PC-9 (cell line): ENCODE results near the gene SAMD14. TPM values are rescaled to one million over a fixed set of nuclear protein-coding genes. Genes with fewer than 3 reads are reported as not detected.

Experiments
- BruUV-seq: library from RNA; stranded (reverse); fragments of 400-500 nt; replicated peaks from 2 replicates; lab custom pipeline; 2021; lab: Mats Ljungman, UMichigan
- CTCF ChIA-PET: fragments of 300-600 bp; sonication (Branson Sonifier 250); formaldehyde crosslinking; loops from one replicate; lab custom pipeline; 2022; ENCODE audit warnings: antibody characterized with exemption; lab: Charles Lee
- POLR2A ChIA-PET: fragments of 300-600 bp; sonication (Branson Sonifier 250); formaldehyde crosslinking; loops from one replicate; lab custom pipeline; 2022; ENCODE audit warnings: antibody characterized with exemption; ENCODE audit not compliant: unreplicated experiment; lab: Charles Lee
- DNase-seq, 2 experiments: peaks; one replicate each; pipeline versions ENCODE4 v3.0.0 to v3.0.0-alpha.2; 2015 to 2022; ENCODE audit warnings: mixed read lengths in 1 of 2
- H2AFZ ChIP-seq: fragments of 200-600 bp; sonication (generic); 2 replicates; pipeline ENCODE4 v1.8.1; 2017; ENCODE audit warnings: antibody characterized with exemption
- H3F3A ChIP-seq: fragments of 200-600 bp; sonication (generic); 2 replicates; pipeline ENCODE4 v1.8.1; 2017; ENCODE audit warnings: antibody characterized with exemption, mild to moderate bottlenecking, low read depth; ENCODE audit not compliant: insufficient read depth
- H3K27ac ChIP-seq: fragments of 200-600 bp; sonication (generic); 2 replicates; pipeline ENCODE4 v1.6.1; 2016; ENCODE audit warnings: mixed run types
- H3K27me3 ChIP-seq: fragments of 200-600 bp; sonication (generic); 2 replicates; pipeline ENCODE4 v1.6.1; 2016; ENCODE audit warnings: low read depth, mixed run types; ENCODE audit not compliant: insufficient read depth
- H3K36me3 ChIP-seq: fragments of 200-600 bp; sonication (generic); 2 replicates; pipeline ENCODE4 v1.6.1; 2016; ENCODE audit warnings: low read depth, mixed run types
- H3K4me1 ChIP-seq: fragments of 200-600 bp; sonication (generic); replicated peaks from 2 replicates; pipeline ENCODE4 v1.6.1; 2016; ENCODE audit warnings: mixed run types; ENCODE audit not compliant: insufficient read depth
- H3K4me2 ChIP-seq: fragments of 200-600 bp; sonication (generic); 2 replicates; pipeline ENCODE4 v1.6.1; 2017; ENCODE audit warnings: mixed run types
- H3K4me3 ChIP-seq: fragments of 200-600 bp; sonication (generic); 2 replicates; pipeline ENCODE4 v1.6.1; 2016; ENCODE audit warnings: mixed run types
- H3K79me2 ChIP-seq: fragments of 200-600 bp; sonication (generic); 2 replicates; pipeline ENCODE4 v1.6.1; 2017; ENCODE audit warnings: low read depth, mixed run types
- H3K9me2 ChIP-seq: fragments of 200-600 bp; sonication (generic); 2 replicates; pipeline ENCODE4 v1.8.1; 2017; ENCODE audit warnings: mild to moderate bottlenecking; ENCODE audit not compliant: insufficient read depth
- H3K9me3 ChIP-seq: fragments of 200-600 bp; sonication (generic); 2 replicates; pipeline ENCODE4 v1.8.1; 2016; ENCODE audit warnings: low read depth; ENCODE audit not compliant: insufficient read depth
- H4K20me1 ChIP-seq: fragments of 200-600 bp; sonication (generic); 2 replicates; pipeline ENCODE4 v1.8.1; 2017; ENCODE audit not compliant: insufficient read depth
- CTCF ChIP-seq: fragments of 200-600 bp; sonication (generic); conservative IDR thresholded peaks from 2 replicates; pipeline ENCODE4 v1.6.1; 2017; ENCODE audit warnings: mixed run types, antibody characterized with exemption, mild to moderate bottlenecking, moderate library complexity
- EZH2 ChIP-seq: fragments of 200-600 bp; sonication (generic); IDR thresholded peaks from 2 replicates; pipeline ENCODE4 v1.8.0; 2017; ENCODE audit warnings: antibody characterized with exemption, low read depth
- intact Hi-C: fragments of 100-400 bp; cut with micrococcal nuclease; formaldehyde crosslinking; loops from one replicate; pipeline ENCODE4 v1.10.0; 2022; ENCODE audit not compliant: unreplicated experiment
- total RNA-seq: library from RNA; stranded (reverse); gene quantifications from 2 replicates; pipeline ENCODE4 v1.2.3, GENCODE V29; 2021

The SAMD14 gene
- total RNA-seq, 1 experiment from 2014 or later: 0.17 TPM

GRCh38 chr17:50103941-50104340, 26.0 kb downstream of the SAMD14 start:
- H2AFZ ChIP-seq: no peak overlapping the region
- H3K27ac ChIP-seq: no peak overlapping the region
- TF ChIP-seq CTCF: no peak
- no peak for TF ChIP-seq EZH2
- H3K36me3 ChIP-seq: no peaks in the 10 kb centered on the region
- peaks cover 51% of the 10 kb centered on the region for H3K4me1 ChIP-seq
- CTCF ChIA-PET: no interaction called here
- H3K9me3 ChIP-seq: no peaks in the 10 kb centered on the region
- no peak for DNase-seq
- H3F3A ChIP-seq: peaks cover 35% of the 10 kb centered on the region
- no peaks in the 10 kb centered on the region for H3K9me2 ChIP-seq
- POLR2A ChIA-PET: no interaction called here
- no peak overlapping the region for H3K4me2 ChIP-seq
- H3K4me3 ChIP-seq: no peak overlapping the region
- no TSS peak for BruUV-seq
- H3K79me2 ChIP-seq: peaks cover 5% of the 10 kb centered on the region; the same call in 1 of the 2 replicates
- H3K27me3 ChIP-seq: no peaks in the 10 kb centered on the region
- peaks cover 6% of the 10 kb centered on the region; the same call in 1 of the 2 replicates for H4K20me1 ChIP-seq
- intact Hi-C loops: no loop called here

DNA sequence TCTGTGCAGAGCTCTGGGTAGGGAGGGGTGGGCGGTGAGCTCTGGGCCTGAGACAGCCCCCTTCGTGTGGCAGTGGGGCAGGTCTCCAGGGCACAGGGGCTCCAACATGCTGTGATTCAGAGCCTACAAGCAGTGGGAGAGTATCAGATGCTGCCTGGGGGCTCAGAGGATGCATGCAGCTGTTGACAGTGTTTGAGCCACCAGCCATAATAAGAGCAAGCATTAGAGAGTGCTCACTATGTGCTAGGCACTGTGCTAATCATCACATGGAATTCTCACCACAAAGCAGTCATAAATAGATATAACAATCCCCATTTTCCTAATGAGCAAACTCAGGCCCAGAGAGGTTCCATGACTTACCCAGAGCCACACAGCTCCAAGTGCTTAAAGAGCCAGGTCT, 26.7 kb downstream of the SAMD14 start:
- Histone ChIP-seq H3K79me2 (peaks cover 5% of the 10 kb centered on the region; the same call in 1 of the 2 replicates), H4K20me1 (peaks cover 6% of the 10 kb centered on the region; the same call in 1 of the 2 replicates), H3K27me3 (no peaks in the 10 kb centered on the region), H3F3A (peaks cover 35% of the 10 kb centered on the region), H2AFZ (no peak overlapping the region), H3K27ac (no peak overlapping the region), H3K4me1 (peaks cover 49% of the 10 kb centered on the region), H3K4me2 (no peak overlapping the region), H3K9me2 (no peaks in the 10 kb centered on the region), H3K9me3 (no peaks in the 10 kb centered on the region), H3K4me3 (no peak overlapping the region), H3K36me3 (no peaks in the 10 kb centered on the region)
- no peak for DNase-seq
- intact Hi-C loops: no loop called here
- CTCF ChIA-PET: interaction anchor here (0.5 to 1.3 kb wide), 3 partner anchors 11 to 307 kb away, joined by 4 to 5 read pairs (median 5); no protein-coding TSS in a partner anchor
- TF ChIP-seq CTCF (no peak), EZH2 (no peak)
- no TSS peak for BruUV-seq
- POLR2A ChIA-PET: interaction anchor here (0.6 kb wide), 1 partner anchor 605 kb away, joined by 5 read pairs; no protein-coding TSS in a partner anchor

- Histone ChIP-seq H3K9me2 (no peaks in the 10 kb centered on the region), H2AFZ (no peak overlapping the region), H3K36me3 (no peaks in the 10 kb centered on the region), H3K4me2 (peak overlapping the region; percentile 61), H3K4me3 (no peak overlapping the region), H3K9me3 (no peaks in the 10 kb centered on the region), H3F3A (peaks cover 37% of the 10 kb centered on the region), H3K27ac (no peak overlapping the region), H4K20me1 (peaks cover 6% of the 10 kb centered on the region; the same call in 1 of the 2 replicates), H3K27me3 (no peaks in the 10 kb centered on the region), H3K4me1 (peaks cover 42% of the 10 kb centered on the region), H3K79me2 (peaks cover 5% of the 10 kb centered on the region; the same call in 1 of the 2 replicates)
- DNase-seq: peak; percentile 71 to 74
- no TSS peak for BruUV-seq
- intact Hi-C loops: no loop called here
- POLR2A ChIA-PET: interaction anchor here (0.6 kb wide), 1 partner anchor 606 kb away, joined by 5 read pairs; no protein-coding TSS in a partner anchor
- TF ChIP-seq EZH2 (no peak), CTCF (no peak)
- CTCF ChIA-PET: interaction anchor here (0.5 to 1.3 kb wide), 3 partner anchors 12 to 307 kb away, joined by 4 to 5 read pairs (median 5); no protein-coding TSS in a partner anchor
Observed at GRCh38 chr17:50102164-50102991, 27.6 kb downstream of the SAMD14 start.
